Upper lobe of left lung (tissue), 6 donors: ENCODE results near the gene AAGAB. TPM values are rescaled to one million over a fixed set of nuclear protein-coding genes. Genes with fewer than 3 reads are reported as not detected.

Source experiments
- ATAC-seq, 2 donors: fragments of 200-7000 bp; cut with Tn5 transposase; one replicate each; pipeline ENCODE4 v1.9.1; 2022; ENCODE audit warnings: mild to moderate bottlenecking in 2 of 2, moderate library complexity in 2 of 2; ENCODE audit not compliant: low FRiP score in 2 of 2
- DNase-seq, 2 donors: peaks; one replicate each; pipeline ENCODE4 v3.0.0-alpha.2; 2019 to 2020
- H3K27ac ChIP-seq, 4 donors: fragments of 200-600 bp; sonication (generic); one replicate each; pipeline ENCODE4 v1.5.1; 2016 to 2019
- H3K27me3 ChIP-seq, 4 donors: fragments of 200-600 bp; sonication (generic); one replicate each; pipeline ENCODE4 v1.5.1; 2017 to 2019
- H3K36me3 ChIP-seq, 4 donors: fragments of 200-600 bp; sonication (generic); one replicate each; pipeline ENCODE4 v1.5.1; 2016 to 2019
- H3K4me1 ChIP-seq, 4 donors: fragments of 200-600 bp; sonication (generic); one replicate each; pipeline ENCODE4 v1.5.1; 2018 to 2019
- H3K4me3 ChIP-seq, 4 donors: fragments of 200-600 bp; sonication (generic); one replicate each; pipeline ENCODE4 v1.5.1; 2017 to 2019; ENCODE audit warnings: mild to moderate bottlenecking in 2 of 4, moderate library complexity in 1 of 4
- H3K9me3 ChIP-seq, 4 donors: fragments of 200-600 bp; sonication (generic); one replicate each; pipeline ENCODE4 v1.5.1; 2018 to 2019
- CTCF ChIP-seq, 6 experiments: fragments of 450-650 bp in 4 of 6; fragments of 200-600 bp in 2 of 6; sonication (generic) in 2 of 6; IDR thresholded peaks; one replicate each; pipeline ENCODE4 v1.5.1; 2016 to 2019; ENCODE audit warnings: antibody characterized with exemption in 6 of 6
- EP300 ChIP-seq, 4 donors: sonication (generic); formaldehyde crosslinking; IDR thresholded peaks; one replicate each; pipeline ENCODE4 v1.5.1; 2017; ENCODE audit warnings: antibody characterized with exemption in 4 of 4, control low read depth in 2 of 4
- POLR2A ChIP-seq, 4 donors: fragments of 450-650 bp; IDR thresholded peaks; one replicate each; pipeline ENCODE4 v1.5.1; 2016 to 2017; ENCODE audit warnings: antibody characterized with exemption in 4 of 4, mild to moderate bottlenecking in 2 of 4
- POLR2AphosphoS5 ChIP-seq, 2 donors: sonication (generic); formaldehyde crosslinking; IDR thresholded peaks; one replicate each; pipeline ENCODE4 v1.5.1; 2017; ENCODE audit warnings: antibody characterized with exemption in 2 of 2
- WGBS, 2 donors: methylation state at CpG; one replicate each; pipeline ENCODE4 v1.1.5; 2017 to 2018; 5-methylcytosine and 5-hydroxymethylcytosine counted together
- total RNA-seq, 6 donors: library from RNA; depleted of rRNA in 4 of 6; stranded (reverse); fragments of >200 nt in 4 of 6; gene quantifications; one replicate each; pipeline versions ENCODE4 v1.1.0 to v1.2.1, GENCODE V29; 2016 to 2021
- donor health status: DM: no; HTN: no; CAD: no; lungs with moderate emphysema.
- donor health status: DM: no; HTN: yes; CAD: no; lungs with severe emphysema.

The AAGAB gene
- total RNA-seq, 6 donors from 2014 or later: 23.0 to 54.2 (median 32.3) TPM

DNA sequence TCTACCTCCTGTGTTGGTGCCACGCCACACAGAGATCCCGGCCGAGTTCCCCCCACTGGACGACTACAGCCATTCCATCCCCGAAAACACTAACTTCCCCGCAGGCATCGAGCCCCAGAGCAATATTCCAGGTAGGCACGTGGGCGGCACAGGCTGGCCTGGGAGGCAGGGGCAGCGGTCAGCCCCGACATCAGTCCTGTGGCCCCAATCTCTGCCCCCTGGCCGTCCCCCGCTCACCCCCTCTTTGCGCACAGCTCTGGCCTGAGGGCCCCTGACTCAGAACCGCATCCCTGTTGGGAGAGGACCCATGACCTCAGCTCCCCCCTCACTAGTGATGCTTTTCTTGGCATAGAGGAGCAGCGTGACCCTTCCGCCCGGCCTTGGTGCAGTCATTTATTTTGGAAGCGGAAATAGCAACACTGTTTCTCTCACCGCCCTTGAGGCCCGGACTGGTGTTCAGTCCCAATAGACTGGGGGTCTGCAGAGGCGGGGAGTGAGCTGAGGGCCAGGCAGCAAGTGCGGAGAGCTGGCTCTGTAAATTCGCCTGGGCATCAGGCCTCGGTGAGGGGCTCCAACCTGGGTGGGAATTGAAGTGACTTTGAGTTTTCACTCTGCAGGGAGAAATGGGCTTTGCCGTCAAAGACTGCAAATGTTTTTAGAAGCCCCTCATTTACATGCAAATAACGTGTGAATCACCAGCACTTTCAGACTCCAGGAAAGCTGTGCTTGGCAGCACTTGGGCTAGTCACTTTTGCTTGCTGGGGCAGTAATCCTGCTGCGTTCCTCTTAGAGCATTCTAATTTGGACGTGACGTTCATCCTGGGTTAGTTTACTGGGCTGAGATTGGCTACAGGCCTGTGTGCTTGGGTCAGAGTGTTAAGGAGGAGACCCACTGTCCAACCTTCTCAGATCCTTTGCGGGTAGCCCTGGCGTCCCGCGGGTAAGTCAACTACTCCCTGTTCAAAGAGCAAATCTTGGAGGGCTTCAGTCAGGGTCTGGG is 88.9 kb downstream of the AAGAB start:
- peak in 1 of 2 donors; percentile 22 for ATAC-seq
- H3K27ac ChIP-seq: peak overlapping the region in 1 of 4 donors; percentile 49
- H3K4me1 ChIP-seq: peaks cover 7 to 35% (median 14%) of the 10 kb centered on the region in 4 donors
- no peak for TF ChIP-seq CTCF (IDR thresholded peaks at IDR 0.05)
- TF ChIP-seq POLR2AphosphoS5 (IDR thresholded peaks at IDR 0.05): no peak
- no peak for TF ChIP-seq POLR2A (IDR thresholded peaks at IDR 0.05)
- no peak for TF ChIP-seq EP300 (IDR thresholded peaks at IDR 0.05)
- WGBS, 2 donors: 85 to 92% methylated on average over 22 to 34 of the region's 34 CpGs
- peak in 1 of 2 donors; percentile 72 for DNase-seq
- no peak overlapping the region for H3K4me3 ChIP-seq
- no peaks in the 10 kb centered on the region for H3K9me3 ChIP-seq
- H3K36me3 ChIP-seq: peaks cover 0 to 27% (median 16%) of the 10 kb centered on the region in 4 donors
- H3K27me3 ChIP-seq: no peaks in the 10 kb centered on the region

DNA sequence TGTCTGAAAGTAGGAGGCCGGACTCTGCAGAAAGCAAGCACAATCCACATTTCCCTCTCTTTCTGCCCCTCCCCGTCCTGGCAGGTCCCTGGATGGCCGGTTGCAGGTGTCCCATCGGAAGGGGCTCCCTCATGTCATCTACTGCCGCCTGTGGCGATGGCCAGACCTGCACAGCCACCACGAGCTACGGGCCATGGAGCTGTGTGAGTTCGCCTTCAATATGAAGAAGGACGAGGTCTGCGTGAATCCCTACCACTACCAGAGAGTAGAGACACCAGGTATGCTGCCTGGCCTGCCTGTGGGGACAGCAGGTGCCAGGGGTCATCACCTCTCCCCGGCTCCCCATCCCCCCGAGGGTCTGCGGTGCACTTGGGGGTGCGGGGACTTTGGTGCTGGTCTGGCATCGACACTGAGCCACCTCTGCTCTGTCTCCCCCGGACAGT is 89.6 kb downstream of the AAGAB start:
- Histone ChIP-seq H3K9me3 (no peaks in the 10 kb centered on the region), H3K4me1 (peaks cover 7 to 35% (median 14%) of the 10 kb centered on the region in 4 donors), H3K4me3 (no peak overlapping the region), H3K36me3 (peaks cover 0 to 24% (median 12%) of the 10 kb centered on the region in 4 donors), H3K27ac (peak overlapping the region in 2 of 4 donors; percentile 18 to 49), H3K27me3 (no peaks in the 10 kb centered on the region)
- TF ChIP-seq CTCF (IDR thresholded peaks at IDR 0.05): peak in 2 of 6 experiments; percentile 33 to 36
- TF ChIP-seq EP300 (IDR thresholded peaks at IDR 0.05): no peak
- ATAC-seq (peak; percentile 9 to 35), DNase-seq (peak; percentile 45 to 68)
- WGBS, 2 donors: 85 to 94% methylated on average over 12 to 16 of the region's 17 CpGs

- H3K9me3 ChIP-seq: no peaks in the 10 kb centered on the region
- TF ChIP-seq POLR2AphosphoS5 (IDR thresholded peaks at IDR 0.05) (no peak), POLR2A (IDR thresholded peaks at IDR 0.05) (no peak), CTCF (IDR thresholded peaks at IDR 0.05) (no peak), EP300 (IDR thresholded peaks at IDR 0.05) (no peak)
- peak overlapping the region in 1 of 4 donors; percentile 49 for H3K27ac ChIP-seq
- DNase-seq (peak in 1 of 2 donors; percentile 67), ATAC-seq (peak; percentile 11 to 39)
- H3K4me3 ChIP-seq: no peak overlapping the region
- peaks cover 0 to 24% (median 11%) of the 10 kb centered on the region in 4 donors for H3K36me3 ChIP-seq
- 57 to 63% methylated on average over 2 to 5 of the region's 5 CpGs for WGBS, 2 donors
- H3K27me3 ChIP-seq: no peaks in the 10 kb centered on the region
- peaks cover 7 to 35% (median 14%) of the 10 kb centered on the region in 4 donors for H3K4me1 ChIP-seq
Measured at GRCh38 chr15:67164401-67164791, 90.1 kb downstream of the AAGAB start.

DNA sequence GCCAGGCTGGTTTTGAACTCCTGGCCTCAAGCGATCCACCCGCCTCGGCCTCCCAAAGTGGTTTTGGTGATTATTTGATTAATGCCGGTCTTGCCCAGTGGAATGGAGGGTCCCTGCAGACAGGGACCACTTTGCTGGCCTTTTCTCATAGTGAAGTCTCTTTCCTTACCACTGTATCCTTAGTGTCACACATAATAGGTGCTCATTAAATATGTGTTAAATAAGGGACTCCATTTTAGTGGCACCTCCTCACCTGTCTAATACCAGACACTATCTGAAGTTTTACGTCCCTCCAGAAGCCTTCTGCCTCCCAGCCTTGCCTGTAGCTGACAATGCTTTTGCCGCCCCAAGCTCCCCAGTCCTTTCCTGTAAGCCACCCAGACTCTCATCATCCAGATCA is 91.3 kb downstream of the AAGAB start:
- ATAC-seq (no peak), DNase-seq (no peak)
- H3K36me3 ChIP-seq: peaks cover 0 to 24% (median 9%) of the 10 kb centered on the region in 4 donors
- WGBS, 2 donors: 95 to 100% methylated on average over 6 of the region's 6 CpGs
- no peak overlapping the region for H3K27ac ChIP-seq
- H3K4me3 ChIP-seq: no peak overlapping the region
- TF ChIP-seq EP300 (IDR thresholded peaks at IDR 0.05) (no peak), POLR2A (IDR thresholded peaks at IDR 0.05) (no peak), CTCF (IDR thresholded peaks at IDR 0.05) (no peak), POLR2AphosphoS5 (IDR thresholded peaks at IDR 0.05) (no peak)
- H3K27me3 ChIP-seq: no peaks in the 10 kb centered on the region
- H3K9me3 ChIP-seq: no peaks in the 10 kb centered on the region
- peaks cover 12 to 30% (median 16%) of the 10 kb centered on the region in 4 donors for H3K4me1 ChIP-seq
